ENCODE data around the gene VAT1L.

The VAT1L gene

GRCh38 chr16:78002915-78003538 is 214.7 kb downstream of the VAT1L start:
- DNase-seq: peak; percentile 57

GRCh38 chr16:78004517-78004916 is 216.2 kb downstream of the VAT1L start:
- no peak for DNase-seq

- DNase-seq: no peak
Measured at GRCh38 chr16:78005881-78006280, 217.5 kb downstream of the VAT1L start.

GRCh38 chr16:78007121-78007520 is 218.8 kb downstream of the VAT1L start:
- DNase-seq: no peak

GRCh38 chr16:78022347-78023060 is 234.1 kb downstream of the VAT1L start, which contains the start of gene CLEC3A:
Gene CLEC3A, plus strand, starts transcription at chr16:78022548. Its CDS starts 79 bp downstream, at chr16:78022627.
- DNase-seq: no peak

GRCh38 chr16:78024159-78024558 is 235.8 kb downstream of the VAT1L start:
- DNase-seq: no peak

- DNase-seq: no peak
Measured at GRCh38 chr16:78025631-78026030, 237.3 kb downstream of the VAT1L start.

- no peak for DNase-seq
Measured at GRCh38 chr16:78028018-78028417, 239.7 kb downstream of the VAT1L start.
